Activated CD4-positive, CD25-positive, alpha-beta regulatory T cell treated with anti-CD3 and anti-CD28 coated beads, Interleukin-2, amount 50 U/mL, for 16 hours (primary cell): ENCODE results near the gene ZAP70.

Experiments
- DNase-seq: peaks from one replicate; pipeline ENCODE4 v3.0.0-alpha.2; 2020; ENCODE audit warnings: low read depth, low spot score

Gene ZAP70

GRCh38 chr2:97716695-97717612 lies 3.6 kb downstream of the ZAP70 start:
- no peak for DNase-seq

- no peak for DNase-seq
Observed at GRCh38 chr2:97717613-97717995, 4.2 kb downstream of the ZAP70 start.

GRCh38 chr2:97718051-97718882 lies 4.9 kb downstream of the ZAP70 start:
- peak; percentile 55 for DNase-seq

GRCh38 chr2:97718942-97719341 lies 5.6 kb downstream of the ZAP70 start:
- DNase-seq: no peak

- DNase-seq: no peak
Observed at GRCh38 chr2:97719362-97720155, 6.2 kb downstream of the ZAP70 start.

GRCh38 chr2:97720746-97721145 lies 7.4 kb downstream of the ZAP70 start:
- DNase-seq: no peak

- DNase-seq: no peak
Observed at GRCh38 chr2:97722227-97722626, 8.9 kb downstream of the ZAP70 start.

GRCh38 chr2:97723156-97724072 lies 10.0 kb downstream of the ZAP70 start:
- DNase-seq: no peak

GRCh38 chr2:97724073-97724410 lies 10.7 kb downstream of the ZAP70 start:
- DNase-seq: no peak

- no peak for DNase-seq
Observed at GRCh38 chr2:97724501-97724900, 11.1 kb downstream of the ZAP70 start.

- DNase-seq: no peak
Observed at GRCh38 chr2:97724946-97725688, 11.7 kb downstream of the ZAP70 start.

GRCh38 chr2:97726261-97727064 lies 13.1 kb downstream of the ZAP70 start:
- no peak for DNase-seq

GRCh38 chr2:97727296-97727695 lies 13.9 kb downstream of the ZAP70 start:
- DNase-seq: no peak

- no peak for DNase-seq
Observed at GRCh38 chr2:97728091-97728731, 14.8 kb downstream of the ZAP70 start.

- no peak for DNase-seq
Observed at GRCh38 chr2:97730245-97730644, 16.9 kb downstream of the ZAP70 start.

GRCh38 chr2:97731274-97732020 lies 18.1 kb downstream of the ZAP70 start:
- no peak for DNase-seq

- no peak for DNase-seq
Observed at GRCh38 chr2:97732436-97733340, 19.3 kb downstream of the ZAP70 start.
